HepG2 (cell line): Measurements from ENCODE around the gene MAP3K2.
"Not testable (repeated sequence)": the region's sequence is repeated elsewhere in the genome, so short reads cannot be mapped to it uniquely, and the experiment has no call there.

ENCODE experiments used
- CHD2 ChIP-seq: IDR thresholded peaks from 2 replicates; pipeline ENCODE4 v1.6.1; 2011; ENCODE audit warnings: low read depth, low read length, improper control_type of control experiment
- CTCF ChIP-seq: sonication (generic); formaldehyde crosslinking; IDR thresholded peaks from 2 replicates; pipeline ENCODE4 v1.5.0; 2020; ENCODE audit warnings: mild to moderate bottlenecking, missing genetic modification reagents, moderate library complexity
- NFE2L1 ChIP-seq: sonication (generic); formaldehyde crosslinking; IDR thresholded peaks from 2 replicates; pipeline ENCODE4 v1.4.0; 2020; ENCODE audit warnings: missing genetic modification reagents, mild to moderate bottlenecking, borderline replicate concordance
- PTBP1 ChIP-seq: fragments of 200-400 bp; formaldehyde crosslinking; IDR thresholded peaks from 2 replicates; pipeline ENCODE4 v1.6.1; 2018; ENCODE audit warnings: low read length, low read depth; ENCODE audit not compliant: poor library complexity, severe bottlenecking

- not testable (repeated sequence) for TF ChIP-seq CTCF (CRISPR knock-in tag); CHD2; NFE2L1 (CRISPR knock-in tag); PTBP1
These were observed 34.6 kb downstream of the MAP3K2 start for GRCh38 chr2:127353223-127353622.
